ENCODE data around the gene ZNF284.

- TF ChIP-seq CTCF (optimal IDR thresholded peaks at IDR 0.05 in 1 of 3, IDR thresholded peaks at IDR 0.05 in 1 of 3, conservative IDR thresholded peaks at IDR 0.05 in 1 of 3; ENCODE audit: extremely low read depth in 1 of 3, insufficient read depth in 2 of 3, low read length in 3 of 3) (no peak), EZH2 (IDR thresholded peaks at IDR 0.05; ENCODE audit: low read length) (no peak)
Observed at GRCh38 chr19:44111910-44112463, 40.0 kb downstream of the ZNF284 start.

All from keratinocyte (primary cell).